DMS153 treated with DMSO at 0.1 percent for 48 hours (cell line): ENCODE data around the gene NTS.
A peak's percentile ranks its signal among the peaks of the same experiment; 100 is the strongest.

Experiments
- DNase-seq: peaks from one replicate; lab custom pipeline; 2025; ENCODE audit not compliant: unreplicated experiment; lab: John Stamatoyannopoulos, UW

The NTS gene

GRCh38 chr12:85874031-85874461 is at the start of gene NTS:
Gene NTS, plus strand, starts transcription at chr12:85874295. Its CDS starts 109 bp downstream, at chr12:85874404.
- no peak for DNase-seq

- DNase-seq = no peak
Observed at GRCh38 chr12:85825746-85826145, 48.3 kb upstream of the NTS start.

DNA sequence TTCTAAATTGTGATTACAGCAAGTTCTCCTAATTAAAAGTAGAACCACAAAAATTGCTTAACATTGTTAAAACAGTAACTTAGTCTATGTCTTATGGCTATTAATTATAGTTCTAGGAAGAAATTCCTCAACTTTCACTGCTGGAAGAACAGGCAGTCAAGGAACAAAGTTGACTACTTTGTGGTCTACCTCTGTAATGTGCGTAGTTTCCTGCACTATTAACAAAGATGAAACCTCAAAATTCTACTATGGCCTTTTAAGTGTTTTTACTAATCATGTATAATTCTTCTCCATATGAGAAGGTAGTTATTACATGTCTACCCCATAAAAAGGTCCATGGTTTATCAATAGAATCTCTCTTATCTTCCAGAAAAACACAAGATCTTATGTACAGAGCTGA is 45.5 kb upstream of the NTS start:
- no peak for DNase-seq

- no peak for DNase-seq
Observed at GRCh38 chr12:85829391-85829790, 44.7 kb upstream of the NTS start.

GRCh38 chr12:85831327-85831990 is 42.6 kb upstream of the NTS start:
- no peak for DNase-seq

GRCh38 chr12:85833579-85833978 is 40.5 kb upstream of the NTS start:
- no peak for DNase-seq

- no peak for DNase-seq
Observed at GRCh38 chr12:85834378-85834777, 39.7 kb upstream of the NTS start.

- no peak for DNase-seq
Observed at GRCh38 chr12:85835426-85836196, 38.5 kb upstream of the NTS start.

DNA sequence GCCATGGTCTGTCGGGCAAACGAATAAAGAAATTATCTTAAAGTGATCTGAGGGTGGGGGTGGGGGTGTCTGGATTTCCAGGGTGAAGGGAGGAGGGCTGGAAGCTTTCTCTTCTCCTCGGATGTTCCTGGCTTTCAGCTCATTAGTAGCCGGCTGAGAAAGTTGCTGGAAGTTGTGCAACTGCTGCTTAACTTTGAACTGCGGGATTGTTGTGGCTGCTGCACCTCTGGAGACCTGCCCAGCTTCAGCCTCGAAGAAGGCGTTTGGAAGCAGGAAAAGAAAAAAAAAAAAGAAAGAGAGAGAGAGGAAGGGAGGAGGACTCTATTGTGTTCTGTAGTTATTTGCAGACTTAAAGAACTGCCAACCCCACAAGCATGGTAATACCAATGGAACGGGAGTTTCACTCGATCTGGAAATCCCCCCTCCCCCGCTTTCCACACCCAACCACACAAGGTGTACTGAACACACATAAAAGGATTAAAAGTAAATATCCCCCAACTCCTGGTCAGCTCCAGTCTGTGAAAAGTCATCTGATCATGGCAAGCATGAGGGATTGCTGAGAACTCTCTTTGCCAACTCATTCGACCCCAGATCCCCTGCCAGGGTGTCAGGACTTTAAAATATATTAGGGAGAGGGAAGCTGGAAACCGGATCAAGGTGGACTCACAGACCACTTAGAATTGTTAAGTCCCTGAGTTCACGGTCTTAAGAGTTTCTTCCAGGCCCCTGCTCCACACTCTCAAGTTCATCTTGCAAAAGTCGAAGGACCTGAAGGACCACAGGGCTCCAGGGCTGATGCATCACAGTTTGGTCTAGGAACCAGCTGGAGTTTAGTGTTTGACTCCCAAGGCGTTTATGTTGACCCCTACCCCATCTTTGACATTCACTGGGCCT is 37.7 kb upstream of the NTS start, which contains the start of gene RASSF9:
RASSF9 (minus strand) TSS at position 213 of the 894 bp plus-strand sequence; CDS start at position 5, 208 bp downstream.
- no peak for DNase-seq

- DNase-seq = no peak
Observed at GRCh38 chr12:85843606-85844310, 30.3 kb upstream of the NTS start.

DNA sequence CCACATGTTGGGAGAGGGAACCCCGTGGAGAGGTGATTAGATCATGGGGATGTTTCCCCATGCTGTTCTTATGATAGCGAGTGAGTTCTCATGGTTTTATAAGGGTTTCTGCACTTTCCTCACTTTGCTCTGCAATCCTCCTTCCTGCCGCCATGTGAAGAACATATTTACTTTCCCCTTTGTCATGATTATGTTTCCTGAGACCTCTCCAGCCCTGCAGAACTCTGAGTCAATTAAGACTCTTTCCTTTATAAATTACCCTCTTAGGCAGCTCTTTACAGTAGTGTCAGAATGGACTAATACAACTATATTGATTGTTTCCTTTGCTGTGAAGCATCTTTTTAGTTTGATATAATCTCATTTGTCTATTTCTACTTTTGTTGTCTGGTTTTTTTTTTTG is 24.8 kb upstream of the NTS start:
- no peak for DNase-seq

- no peak for DNase-seq
Observed at GRCh38 chr12:85855305-85855704, 18.8 kb upstream of the NTS start.

GRCh38 chr12:85856966-85857365 is 17.1 kb upstream of the NTS start:
- no peak for DNase-seq

GRCh38 chr12:85865890-85866289 is 8.2 kb upstream of the NTS start:
- no peak for DNase-seq

DNA sequence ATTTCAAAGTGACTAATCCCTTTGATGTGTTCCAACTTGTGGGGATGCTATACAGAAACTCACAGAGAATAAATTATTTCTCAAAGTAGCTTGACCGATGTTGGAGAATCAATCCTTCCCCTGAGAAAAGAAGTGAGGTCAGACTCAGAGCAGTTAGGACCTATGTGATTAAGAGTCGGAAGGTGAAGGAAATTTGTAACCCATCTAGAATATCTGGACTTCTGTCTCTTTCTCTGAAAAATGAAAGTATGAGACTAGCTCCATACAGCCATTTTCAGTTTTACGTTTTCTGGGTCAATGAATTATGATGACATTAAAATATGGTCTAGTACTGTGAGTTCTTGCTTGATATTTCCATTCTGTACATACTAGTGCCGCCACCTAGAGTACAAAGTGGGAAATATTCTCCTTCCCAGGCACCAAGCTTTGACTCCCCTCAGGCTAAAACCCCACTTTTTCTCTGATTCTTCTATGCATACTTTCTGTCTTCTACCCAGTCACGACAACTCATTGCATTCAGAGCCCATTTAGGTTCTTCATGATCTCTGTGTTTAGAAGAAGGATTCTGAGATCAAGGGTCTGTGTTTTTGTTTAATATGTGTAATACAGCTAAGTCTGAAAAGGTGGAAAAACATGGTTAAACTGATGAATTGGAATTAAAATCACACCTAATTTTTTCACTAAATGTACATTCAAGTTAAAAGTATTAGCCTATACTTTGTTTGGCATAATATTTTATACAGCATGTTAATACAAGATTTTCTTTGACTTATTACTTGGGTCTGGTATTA is 6.9 kb upstream of the NTS start:
- DNase-seq = peak; percentile 24

DNA sequence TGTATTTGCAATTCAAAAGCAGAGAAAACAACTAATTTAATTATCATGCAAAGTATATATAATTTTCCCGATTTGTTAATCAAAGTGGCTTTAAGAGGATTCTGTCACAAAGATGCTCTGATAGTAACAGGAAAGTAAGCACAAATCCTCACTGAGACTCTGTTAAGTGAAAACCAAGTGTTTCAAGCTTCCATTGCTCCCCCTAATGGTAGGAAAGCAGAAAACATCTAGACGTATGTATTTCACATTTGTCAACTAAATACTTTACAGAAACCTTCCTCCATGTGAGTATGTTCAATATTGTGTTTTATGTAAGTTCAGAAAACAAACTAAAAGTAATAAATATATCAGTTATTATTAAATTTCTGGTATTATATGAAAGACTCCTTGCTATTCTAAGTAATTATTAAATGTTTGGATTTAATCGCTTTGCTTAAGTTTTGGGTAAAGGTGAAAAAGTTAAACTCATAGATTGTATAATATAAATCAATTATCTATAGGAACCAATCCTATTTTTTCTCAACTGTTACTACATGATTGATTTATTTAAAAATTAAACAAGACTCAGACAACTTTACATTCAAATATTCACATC is 1.5 kb upstream of the NTS start:
- peak; percentile 69 for DNase-seq

GRCh38 chr12:85877459-85877858 is 3.4 kb downstream of the NTS start:
- no peak for DNase-seq

- no peak for DNase-seq
Observed at GRCh38 chr12:85883763-85884162, 9.7 kb downstream of the NTS start.

DNA sequence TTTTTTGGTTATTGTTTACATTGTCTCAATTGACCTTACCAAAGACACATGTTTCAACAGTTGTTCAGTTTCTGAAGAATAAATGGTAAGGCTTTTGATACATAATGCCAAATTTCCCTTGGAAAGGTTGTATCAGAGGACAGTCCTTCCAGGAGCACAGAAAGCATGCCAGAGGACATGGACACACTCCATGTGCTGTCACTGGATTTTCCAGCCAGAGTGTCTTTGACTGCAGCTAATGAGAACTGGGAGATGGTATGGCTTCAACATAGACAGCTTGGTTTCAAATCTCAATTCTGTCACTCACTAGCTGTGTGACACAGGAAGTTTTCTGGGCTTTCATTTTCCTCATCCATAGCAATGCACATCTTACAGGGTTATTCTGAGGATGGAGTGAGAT is 20.6 kb downstream of the NTS start:
- DNase-seq = no peak
